ENCODE results near the gene ACBD6.

ACBD6 gene

GRCh38 chr1:180267761-180268555 lies 234.4 kb downstream of the ACBD6 start:
- Histone ChIP-seq H3K27ac (peak overlapping the region; percentile 57), H3K27me3 (ENCODE audit: insufficient read depth, low read depth, severe bottlenecking) (no peaks in the 10 kb centered on the region), H3K4me3 (ENCODE audit: low read depth, low read length) (no peak overlapping the region), H3K9me3 (ENCODE audit: severe bottlenecking) (no peaks in the 10 kb centered on the region), H3K36me3 (peaks cover 13% of the 10 kb centered on the region)
- DNase-seq = no peak
- TF ChIP-seq, protein P1, sequence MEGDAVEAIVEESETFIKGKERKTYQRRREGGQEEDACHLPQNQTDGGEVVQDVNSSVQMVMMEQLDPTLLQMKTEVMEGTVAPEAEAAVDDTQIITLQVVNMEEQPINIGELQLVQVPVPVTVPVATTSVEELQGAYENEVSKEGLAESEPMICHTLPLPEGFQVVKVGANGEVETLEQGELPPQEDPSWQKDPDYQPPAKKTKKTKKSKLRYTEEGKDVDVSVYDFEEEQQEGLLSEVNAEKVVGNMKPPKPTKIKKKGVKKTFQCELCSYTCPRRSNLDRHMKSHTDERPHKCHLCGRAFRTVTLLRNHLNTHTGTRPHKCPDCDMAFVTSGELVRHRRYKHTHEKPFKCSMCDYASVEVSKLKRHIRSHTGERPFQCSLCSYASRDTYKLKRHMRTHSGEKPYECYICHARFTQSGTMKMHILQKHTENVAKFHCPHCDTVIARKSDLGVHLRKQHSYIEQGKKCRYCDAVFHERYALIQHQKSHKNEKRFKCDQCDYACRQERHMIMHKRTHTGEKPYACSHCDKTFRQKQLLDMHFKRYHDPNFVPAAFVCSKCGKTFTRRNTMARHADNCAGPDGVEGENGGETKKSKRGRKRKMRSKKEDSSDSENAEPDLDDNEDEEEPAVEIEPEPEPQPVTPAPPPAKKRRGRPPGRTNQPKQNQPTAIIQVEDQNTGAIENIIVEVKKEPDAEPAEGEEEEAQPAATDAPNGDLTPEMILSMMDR (IDR thresholded peaks at IDR 0.05; ENCODE audit: low read depth, low read length) = no peak

- DNase-seq = no peak
- peak overlapping the region; percentile 33 for H3K27ac ChIP-seq
- TF ChIP-seq, protein P1 (IDR thresholded peaks at IDR 0.05; ENCODE audit: low read depth, low read length) = no peak
- H3K27me3 ChIP-seq (ENCODE audit: insufficient read depth, low read depth, severe bottlenecking) = no peaks in the 10 kb centered on the region
- peaks cover 6% of the 10 kb centered on the region for H3K36me3 ChIP-seq
- no peaks in the 10 kb centered on the region for H3K9me3 ChIP-seq (ENCODE audit: severe bottlenecking)
- no peak overlapping the region for H3K4me3 ChIP-seq (ENCODE audit: low read depth, low read length)
Measured at GRCh38 chr1:180267211-180267561, 235.2 kb downstream of the ACBD6 start.

- Histone ChIP-seq H3K36me3 (peaks cover 6% of the 10 kb centered on the region), H3K9me3 (ENCODE audit: severe bottlenecking) (no peaks in the 10 kb centered on the region), H3K4me3 (ENCODE audit: low read depth, low read length) (no peak overlapping the region), H3K27me3 (ENCODE audit: insufficient read depth, low read depth, severe bottlenecking) (no peaks in the 10 kb centered on the region), H3K27ac (no peak overlapping the region; the same call in 1 of the 2 replicates)
- TF ChIP-seq, protein P1 (IDR thresholded peaks at IDR 0.05; ENCODE audit: low read depth, low read length) = no peak
- DNase-seq = no peak
Measured at GRCh38 chr1:180266275-180267210, 235.8 kb downstream of the ACBD6 start.

DNA sequence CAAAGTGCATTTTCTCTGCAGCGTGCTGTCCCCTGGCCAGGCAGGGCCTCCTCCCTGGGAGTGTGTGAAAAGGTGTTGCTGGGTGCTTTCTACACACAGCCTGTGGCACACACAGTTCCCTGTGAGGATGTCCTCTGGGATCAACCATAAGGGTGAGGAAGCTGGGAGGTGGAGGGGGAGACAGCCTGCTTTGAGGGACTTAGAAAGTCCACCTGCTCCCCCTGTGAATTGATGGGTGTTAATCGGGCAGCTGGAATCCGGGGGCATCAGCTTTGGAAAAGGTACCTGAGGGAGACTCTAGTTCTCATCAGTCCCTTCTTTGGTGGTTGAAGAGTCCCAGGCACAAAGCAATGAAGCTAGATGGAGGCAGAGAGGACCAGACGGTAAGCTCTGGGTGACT lies 236.5 kb downstream of the ACBD6 start:
- Histone ChIP-seq H3K27ac (no peak overlapping the region), H3K4me3 (ENCODE audit: low read depth, low read length) (no peak overlapping the region), H3K36me3 (peaks cover 6% of the 10 kb centered on the region), H3K9me3 (ENCODE audit: severe bottlenecking) (no peaks in the 10 kb centered on the region), H3K27me3 (ENCODE audit: insufficient read depth, low read depth, severe bottlenecking) (no peaks in the 10 kb centered on the region)
- no peak for DNase-seq
- TF ChIP-seq, protein P1 (IDR thresholded peaks at IDR 0.05; ENCODE audit: low read depth, low read length) = no peak

GRCh38 chr1:180265201-180265600 lies 237.2 kb downstream of the ACBD6 start:
- Histone ChIP-seq H3K27me3 (ENCODE audit: insufficient read depth, low read depth, severe bottlenecking) (no peaks in the 10 kb centered on the region), H3K27ac (no peak overlapping the region), H3K36me3 (peaks cover 6% of the 10 kb centered on the region), H3K9me3 (ENCODE audit: severe bottlenecking) (no peaks in the 10 kb centered on the region), H3K4me3 (ENCODE audit: low read depth, low read length) (no peak overlapping the region)
- TF ChIP-seq, protein P1 (IDR thresholded peaks at IDR 0.05; ENCODE audit: low read depth, low read length) = no peak
- DNase-seq = no peak

All from WERI-Rb-1 (cell line).